SH-SY5Y (cell line): ENCODE measurements around the gene OTUB1.

ENCODE experiments used
- GATA2 ChIP-seq: IDR thresholded peaks from 2 replicates; pipeline ENCODE4 v1.6.1; 2011; ENCODE audit warnings: mild to moderate bottlenecking, low read depth, low read length
- GATA3 ChIP-seq: IDR thresholded peaks from 2 replicates; pipeline ENCODE4 v1.6.1; 2011; ENCODE audit warnings: low read depth, mild to moderate bottlenecking, low read length, moderate library complexity

Gene OTUB1

DNA sequence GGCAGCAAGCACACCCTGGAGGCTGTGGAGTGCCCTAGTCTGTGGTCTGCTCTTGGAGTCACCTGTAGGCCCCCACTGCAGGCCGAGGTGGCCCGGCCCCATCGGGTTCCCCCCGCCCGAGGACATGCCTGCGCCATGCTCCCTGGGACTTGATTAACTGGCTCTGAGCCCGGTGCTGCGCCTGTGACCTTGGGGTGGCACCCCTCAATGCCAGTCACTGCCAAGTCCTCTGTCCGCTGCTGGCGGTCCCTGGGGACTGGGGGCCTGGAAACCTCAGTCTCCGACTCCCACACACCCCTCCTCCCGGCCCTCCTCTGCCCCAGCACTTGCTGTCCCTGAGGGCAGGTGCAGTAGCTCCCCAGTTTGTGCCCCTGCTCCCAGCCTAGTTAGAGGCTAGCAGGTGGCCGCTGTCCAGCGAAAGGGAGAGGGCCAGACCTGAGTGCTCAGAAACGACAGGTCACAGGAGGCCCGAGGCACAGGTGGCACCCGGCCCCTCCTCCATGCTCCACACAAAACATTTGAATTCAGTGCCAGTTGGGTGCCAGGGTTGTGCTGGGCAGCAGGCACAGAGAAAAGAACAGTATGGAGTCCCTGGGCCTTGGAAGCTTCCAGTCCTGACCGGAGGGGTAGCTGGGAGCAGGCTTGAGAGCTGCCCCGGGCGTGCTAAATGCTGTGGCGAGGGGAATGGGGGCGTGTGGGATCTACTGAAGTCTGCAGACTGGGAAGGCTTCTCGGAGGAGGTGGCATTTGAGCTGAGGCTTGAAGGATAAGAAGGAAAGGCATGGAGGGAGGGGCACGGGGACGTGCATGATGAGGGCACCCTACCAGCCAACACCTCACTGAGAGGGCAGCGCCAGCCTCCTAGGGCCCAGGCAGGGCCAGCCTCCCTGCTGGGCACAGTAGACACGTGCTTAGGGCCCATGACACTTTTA lies 33.1 kb downstream of the OTUB1 start:
- TF ChIP-seq GATA2, result no peak
- no peak for TF ChIP-seq GATA3

DNA sequence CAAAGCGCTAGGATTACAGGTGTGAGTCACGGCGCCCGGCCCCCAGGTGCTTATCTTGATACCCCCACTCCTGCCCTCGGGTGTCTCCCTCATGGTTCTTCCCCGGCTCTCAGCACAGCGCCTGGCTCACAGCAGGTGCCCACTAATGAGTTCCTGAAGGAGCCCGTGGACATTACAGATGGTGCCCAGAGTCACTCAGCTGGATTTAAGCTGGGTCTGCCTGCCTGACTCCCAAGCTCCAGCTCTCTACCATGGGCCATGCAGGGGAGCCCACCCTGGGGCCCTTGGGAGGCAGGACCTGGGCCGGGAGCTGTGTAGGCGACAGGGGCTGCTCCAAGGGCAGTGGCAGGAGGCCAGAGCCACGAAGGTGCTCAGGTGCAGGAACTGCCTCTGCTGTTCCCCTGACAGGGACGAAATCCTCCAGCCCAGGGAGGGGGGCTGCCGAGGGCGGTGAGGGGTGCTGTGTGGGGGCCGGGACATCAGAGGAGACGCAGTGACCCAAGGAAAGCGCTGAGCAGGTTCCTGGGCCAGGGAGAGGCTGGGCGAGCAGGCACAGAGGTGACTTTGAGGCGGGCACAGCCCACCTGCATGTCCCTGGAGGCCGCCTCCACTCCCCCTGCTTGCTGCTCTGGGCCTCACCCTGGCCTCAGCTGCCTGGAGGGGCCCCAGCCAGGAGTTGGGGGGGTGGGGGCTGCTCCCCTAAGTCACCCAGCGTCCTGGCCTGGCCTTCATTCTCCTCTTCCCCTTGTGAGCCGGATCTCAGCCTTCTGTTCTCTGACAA lies 34.9 kb downstream of the OTUB1 start:
- no peak for TF ChIP-seq GATA3
- TF ChIP-seq GATA2, result no peak

DNA sequence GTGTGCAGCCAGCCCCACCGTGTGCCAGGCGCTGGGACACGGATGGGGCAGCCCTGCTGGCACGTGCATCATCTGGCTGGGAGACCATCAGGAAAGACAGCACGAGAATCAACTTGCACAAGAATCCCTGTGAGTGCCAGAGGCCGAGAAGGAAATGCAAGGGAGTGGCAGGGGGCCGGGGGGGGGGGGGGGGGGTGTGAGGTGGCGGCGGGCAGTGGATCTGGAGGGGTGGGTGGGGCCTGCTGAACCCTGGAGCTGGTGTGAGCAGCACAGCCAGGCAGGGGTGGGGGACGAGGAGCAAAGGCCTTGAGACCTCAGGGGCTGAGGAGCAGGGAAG lies 35.5 kb downstream of the OTUB1 start:
- TF ChIP-seq GATA3, result no peak
- no peak for TF ChIP-seq GATA2

DNA sequence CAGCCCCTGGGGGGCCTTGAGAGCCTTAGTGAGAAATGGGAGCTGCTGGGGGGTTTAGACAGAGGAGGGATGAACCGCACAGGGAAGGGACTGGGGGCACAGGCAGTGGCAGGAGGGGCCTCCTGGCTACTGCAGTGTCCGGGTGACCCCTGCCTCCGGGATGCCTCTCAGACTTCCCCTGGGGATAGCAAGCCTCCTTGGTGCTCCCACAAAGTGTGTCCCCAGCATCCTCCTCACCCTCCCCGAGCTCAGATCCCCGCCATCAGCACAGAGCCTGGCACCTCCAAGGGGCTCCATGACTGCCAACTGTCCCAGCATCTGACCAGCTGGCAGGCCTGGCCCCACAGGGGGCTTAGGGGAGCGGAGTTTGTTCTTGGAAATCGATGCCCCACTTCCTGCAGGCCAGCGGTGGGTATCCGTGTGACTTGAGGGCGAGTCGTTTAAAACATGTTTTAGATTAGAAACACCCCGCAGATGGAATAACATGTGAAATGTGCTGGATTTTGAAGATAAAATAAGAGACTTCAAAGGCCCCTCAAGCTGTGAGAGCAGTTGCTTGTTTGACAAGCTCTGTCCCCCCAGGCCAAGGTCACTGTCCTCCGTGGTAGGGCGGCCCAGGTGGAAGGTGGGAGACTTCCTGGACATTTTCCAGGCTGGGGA lies 36.0 kb downstream of the OTUB1 start:
- TF ChIP-seq GATA3, result no peak
- no peak for TF ChIP-seq GATA2

- TF ChIP-seq GATA2 (no peak), GATA3 (no peak)
Measured at GRCh38 chr11:64023712-64024710, 37.8 kb downstream of the OTUB1 start.

- TF ChIP-seq GATA3 (no peak), GATA2 (no peak)
Measured at GRCh38 chr11:64025205-64025604, 39.0 kb downstream of the OTUB1 start.

GRCh38 chr11:64026575-64027205 lies 40.5 kb downstream of the OTUB1 start:
- no peak for TF ChIP-seq GATA2
- TF ChIP-seq GATA3, result no peak

DNA sequence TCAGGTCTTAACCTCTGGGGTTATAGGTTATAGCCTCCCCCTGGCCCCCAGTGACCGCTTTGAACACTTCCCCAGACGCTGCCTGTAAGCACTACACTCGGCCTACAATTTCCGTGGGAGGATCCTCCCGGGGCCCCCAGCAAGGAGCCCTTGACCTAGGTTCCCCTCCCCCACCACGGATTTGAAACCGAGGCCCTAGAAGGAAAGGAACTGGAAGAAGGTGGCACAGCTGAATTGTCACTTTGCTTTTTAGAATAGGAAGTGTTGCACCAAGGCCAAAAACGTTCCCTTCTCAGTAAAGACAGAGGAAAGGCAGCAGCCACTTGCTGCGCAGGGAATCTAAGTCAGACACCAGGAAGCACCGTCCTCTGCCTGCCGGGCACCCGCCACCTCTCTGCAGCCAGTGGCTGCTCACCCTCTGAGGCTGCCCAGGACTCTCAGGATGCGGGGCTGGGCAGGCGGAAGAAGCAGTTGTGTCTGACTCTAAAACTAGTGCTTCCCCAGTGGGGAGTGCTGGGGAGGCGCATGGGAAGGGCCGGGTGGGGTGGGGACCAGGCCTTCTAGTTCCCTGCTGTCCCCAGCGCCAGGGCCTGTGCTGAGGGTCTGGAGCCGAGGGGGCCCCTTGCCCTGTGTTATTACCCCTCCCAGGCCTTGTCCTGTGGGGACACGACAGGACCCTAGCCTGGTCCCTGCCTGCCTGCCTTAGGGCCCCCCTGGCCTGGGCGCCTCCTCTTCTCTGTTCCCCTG lies 41.6 kb downstream of the OTUB1 start:
- TF ChIP-seq GATA3 (no peak), GATA2 (no peak)

DNA sequence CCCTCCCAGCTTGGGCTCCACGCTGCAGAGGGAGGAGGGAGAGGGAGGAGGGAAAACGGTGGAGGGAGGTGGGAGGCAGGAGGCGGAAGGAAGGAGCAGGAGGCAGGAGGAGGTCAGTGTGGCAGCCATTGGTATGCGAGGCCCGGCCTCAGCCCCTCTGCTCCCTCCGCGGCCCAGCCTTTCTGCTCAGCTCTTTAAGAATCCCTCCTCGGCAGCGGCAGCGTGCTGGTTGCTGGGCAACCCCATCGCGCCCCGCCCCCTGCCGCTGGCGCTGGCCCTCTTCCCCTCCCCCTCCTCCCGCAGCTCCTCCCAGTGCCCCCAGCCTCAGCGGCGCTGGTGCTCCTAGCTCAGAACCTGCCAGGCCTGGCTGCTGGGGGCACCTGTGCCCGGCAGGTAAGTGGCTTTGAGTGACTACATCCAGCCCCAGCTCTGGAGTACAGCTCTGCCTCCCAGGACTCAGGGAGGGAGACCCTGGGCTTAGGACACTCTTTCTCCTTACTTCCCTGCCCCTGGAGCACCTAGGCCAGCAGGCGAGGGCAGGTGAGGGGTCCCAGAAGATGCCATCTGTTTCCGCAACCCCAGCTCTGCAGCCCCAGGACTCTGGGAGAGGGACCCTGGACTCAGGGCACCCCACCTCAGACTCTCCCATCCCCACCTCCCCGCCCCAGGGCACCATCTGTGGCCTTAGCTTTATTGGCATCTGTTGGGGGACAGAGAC lies 42.3 kb downstream of the OTUB1 start:
- TF ChIP-seq GATA2, result no peak
- TF ChIP-seq GATA3, result no peak

GRCh38 chr11:64029773-64030172 lies 43.5 kb downstream of the OTUB1 start:
- TF ChIP-seq GATA2, result no peak
- no peak for TF ChIP-seq GATA3

- TF ChIP-seq GATA2, result no peak
- TF ChIP-seq GATA3, result no peak
Measured at GRCh38 chr11:64031001-64031400, 44.8 kb downstream of the OTUB1 start.

- TF ChIP-seq GATA2 (no peak), GATA3 (no peak)
Measured at GRCh38 chr11:64032050-64032449, 45.8 kb downstream of the OTUB1 start.
